ENCODE measurements around the gene APOBEC2.

DNA sequence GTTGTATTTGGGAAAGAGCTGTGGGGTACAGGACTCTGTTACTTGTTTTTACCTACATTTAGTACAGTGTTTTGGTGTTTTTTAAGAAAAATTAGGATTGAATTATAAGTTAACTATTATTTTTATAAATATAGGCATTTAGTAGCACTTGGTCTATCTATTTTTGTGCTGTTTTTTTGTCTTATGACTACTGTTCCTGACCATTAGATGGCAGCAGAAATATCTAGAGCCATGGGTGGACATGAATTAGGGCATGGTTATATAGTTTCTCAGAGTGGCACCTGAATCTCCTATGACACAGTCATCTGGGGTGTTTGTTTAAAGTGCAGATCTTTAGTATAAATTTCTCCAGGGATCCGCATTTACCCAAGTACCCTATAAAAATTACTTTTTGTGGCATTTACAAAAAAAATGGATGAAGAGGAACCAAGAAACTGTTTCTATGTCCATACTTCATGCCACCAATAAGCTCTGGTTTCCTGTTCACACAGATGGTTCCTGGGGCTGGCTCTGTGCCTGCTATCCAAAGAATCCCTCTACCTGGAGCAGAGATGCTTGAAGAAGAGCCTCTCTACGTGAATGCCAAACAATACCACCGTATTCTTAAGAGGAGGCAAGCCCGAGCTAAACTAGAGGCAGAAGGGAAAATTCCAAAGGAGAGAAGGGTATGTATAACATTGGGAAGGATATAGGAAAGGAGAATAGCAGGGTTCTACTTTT is 39.6 kb downstream of the APOBEC2 start:
- TF ChIP-seq, protein P1, sequence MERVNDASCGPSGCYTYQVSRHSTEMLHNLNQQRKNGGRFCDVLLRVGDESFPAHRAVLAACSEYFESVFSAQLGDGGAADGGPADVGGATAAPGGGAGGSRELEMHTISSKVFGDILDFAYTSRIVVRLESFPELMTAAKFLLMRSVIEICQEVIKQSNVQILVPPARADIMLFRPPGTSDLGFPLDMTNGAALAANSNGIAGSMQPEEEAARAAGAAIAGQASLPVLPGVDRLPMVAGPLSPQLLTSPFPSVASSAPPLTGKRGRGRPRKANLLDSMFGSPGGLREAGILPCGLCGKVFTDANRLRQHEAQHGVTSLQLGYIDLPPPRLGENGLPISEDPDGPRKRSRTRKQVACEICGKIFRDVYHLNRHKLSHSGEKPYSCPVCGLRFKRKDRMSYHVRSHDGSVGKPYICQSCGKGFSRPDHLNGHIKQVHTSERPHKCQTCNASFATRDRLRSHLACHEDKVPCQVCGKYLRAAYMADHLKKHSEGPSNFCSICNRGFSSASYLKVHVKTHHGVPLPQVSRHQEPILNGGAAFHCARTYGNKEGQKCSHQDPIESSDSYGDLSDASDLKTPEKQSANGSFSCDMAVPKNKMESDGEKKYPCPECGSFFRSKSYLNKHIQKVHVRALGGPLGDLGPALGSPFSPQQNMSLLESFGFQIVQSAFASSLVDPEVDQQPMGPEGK (CRISPR knock-in tag; IDR thresholded peaks at IDR 0.05; ENCODE audit: borderline replicate concordance), result no peak
- TF ChIP-seq RARB (CRISPR knock-in tag; IDR thresholded peaks at IDR 0.05) (no peak), TCF4 (CRISPR knock-in tag; IDR thresholded peaks at IDR 0.05; ENCODE audit: borderline replicate concordance) (no peak), TOX (CRISPR knock-in tag; IDR thresholded peaks at IDR 0.05; ENCODE audit: borderline replicate concordance) (no peak), ZNF8 (CRISPR knock-in tag; IDR thresholded peaks at IDR 0.05) (no peak), ZFP3 (CRISPR knock-in tag; IDR thresholded peaks at IDR 0.05) (no peak), BACH2 (CRISPR knock-in tag; IDR thresholded peaks at IDR 0.05; ENCODE audit: borderline replicate concordance) (no peak), PPARA (CRISPR knock-in tag; IDR thresholded peaks at IDR 0.05; ENCODE audit: borderline replicate concordance) (no peak), ZFP30 (CRISPR knock-in tag; IDR thresholded peaks at IDR 0.05) (no peak), ARNTL (CRISPR knock-in tag; IDR thresholded peaks at IDR 0.05; ENCODE audit: borderline replicate concordance, low read depth) (no peak), CSDC2 (CRISPR knock-in tag; IDR thresholded peaks at IDR 0.05) (no peak)
- TF ChIP-seq, protein P2, sequence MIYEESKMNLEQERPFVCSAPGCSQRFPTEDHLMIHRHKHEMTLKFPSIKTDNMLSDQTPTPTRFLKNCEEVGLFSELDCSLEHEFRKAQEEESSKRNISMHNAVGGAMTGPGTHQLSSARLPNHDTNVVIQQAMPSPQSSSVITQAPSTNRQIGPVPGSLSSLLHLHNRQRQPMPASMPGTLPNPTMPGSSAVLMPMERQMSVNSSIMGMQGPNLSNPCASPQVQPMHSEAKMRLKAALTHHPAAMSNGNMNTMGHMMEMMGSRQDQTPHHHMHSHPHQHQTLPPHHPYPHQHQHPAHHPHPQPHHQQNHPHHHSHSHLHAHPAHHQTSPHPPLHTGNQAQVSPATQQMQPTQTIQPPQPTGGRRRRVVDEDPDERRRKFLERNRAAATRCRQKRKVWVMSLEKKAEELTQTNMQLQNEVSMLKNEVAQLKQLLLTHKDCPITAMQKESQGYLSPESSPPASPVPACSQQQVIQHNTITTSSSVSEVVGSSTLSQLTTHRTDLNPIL (CRISPR knock-in tag; IDR thresholded peaks at IDR 0.05; ENCODE audit: low read depth), result no peak
- TF ChIP-seq, protein P3, sequence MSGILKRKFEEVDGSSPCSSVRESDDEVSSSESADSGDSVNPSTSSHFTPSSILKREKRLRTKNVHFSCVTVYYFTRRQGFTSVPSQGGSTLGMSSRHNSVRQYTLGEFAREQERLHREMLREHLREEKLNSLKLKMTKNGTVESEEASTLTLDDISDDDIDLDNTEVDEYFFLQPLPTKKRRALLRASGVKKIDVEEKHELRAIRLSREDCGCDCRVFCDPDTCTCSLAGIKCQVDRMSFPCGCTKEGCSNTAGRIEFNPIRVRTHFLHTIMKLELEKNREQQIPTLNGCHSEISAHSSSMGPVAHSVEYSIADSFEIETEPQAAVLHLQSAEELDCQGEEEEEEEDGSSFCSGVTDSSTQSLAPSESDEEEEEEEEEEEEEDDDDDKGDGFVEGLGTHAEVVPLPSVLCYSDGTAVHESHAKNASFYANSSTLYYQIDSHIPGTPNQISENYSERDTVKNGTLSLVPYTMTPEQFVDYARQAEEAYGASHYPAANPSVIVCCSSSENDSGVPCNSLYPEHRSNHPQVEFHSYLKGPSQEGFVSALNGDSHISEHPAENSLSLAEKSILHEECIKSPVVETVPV (CRISPR knock-in tag; IDR thresholded peaks at IDR 0.05), result no peak
- TF ChIP-seq, protein P4, sequence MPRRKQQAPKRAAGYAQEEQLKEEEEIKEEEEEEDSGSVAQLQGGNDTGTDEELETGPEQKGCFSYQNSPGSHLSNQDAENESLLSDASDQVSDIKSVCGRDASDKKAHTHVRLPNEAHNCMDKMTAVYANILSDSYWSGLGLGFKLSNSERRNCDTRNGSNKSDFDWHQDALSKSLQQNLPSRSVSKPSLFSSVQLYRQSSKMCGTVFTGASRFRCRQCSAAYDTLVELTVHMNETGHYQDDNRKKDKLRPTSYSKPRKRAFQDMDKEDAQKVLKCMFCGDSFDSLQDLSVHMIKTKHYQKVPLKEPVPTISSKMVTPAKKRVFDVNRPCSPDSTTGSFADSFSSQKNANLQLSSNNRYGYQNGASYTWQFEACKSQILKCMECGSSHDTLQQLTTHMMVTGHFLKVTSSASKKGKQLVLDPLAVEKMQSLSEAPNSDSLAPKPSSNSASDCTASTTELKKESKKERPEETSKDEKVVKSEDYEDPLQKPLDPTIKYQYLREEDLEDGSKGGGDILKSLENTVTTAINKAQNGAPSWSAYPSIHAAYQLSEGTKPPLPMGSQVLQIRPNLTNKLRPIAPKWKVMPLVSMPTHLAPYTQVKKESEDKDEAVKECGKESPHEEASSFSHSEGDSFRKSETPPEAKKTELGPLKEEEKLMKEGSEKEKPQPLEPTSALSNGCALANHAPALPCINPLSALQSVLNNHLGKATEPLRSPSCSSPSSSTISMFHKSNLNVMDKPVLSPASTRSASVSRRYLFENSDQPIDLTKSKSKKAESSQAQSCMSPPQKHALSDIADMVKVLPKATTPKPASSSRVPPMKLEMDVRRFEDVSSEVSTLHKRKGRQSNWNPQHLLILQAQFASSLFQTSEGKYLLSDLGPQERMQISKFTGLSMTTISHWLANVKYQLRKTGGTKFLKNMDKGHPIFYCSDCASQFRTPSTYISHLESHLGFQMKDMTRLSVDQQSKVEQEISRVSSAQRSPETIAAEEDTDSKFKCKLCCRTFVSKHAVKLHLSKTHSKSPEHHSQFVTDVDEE (CRISPR knock-in tag; IDR thresholded peaks at IDR 0.05), result no peak
